GM12878 (cell line): ENCODE data around the gene LYL1. TPM values are rescaled to one million over a fixed set of nuclear protein-coding genes. Genes with fewer than 3 reads are reported as not detected.

Source experiments
- ATAC-seq: fragments of 200-7000 bp; cut with Tn5 transposase; 3 replicates; pipeline ENCODE4 v1.9.1; 2020; ENCODE audit warnings: mild to moderate bottlenecking, moderate library complexity
- BruUV-seq: library from RNA; stranded (reverse); fragments of 400-500 nt; replicated peaks from 2 replicates; lab custom pipeline; 2021; lab: Mats Ljungman, UMichigan
- CTCF ChIA-PET: fragments of 300-600 bp; sonication (Branson Sonifier 250); formaldehyde crosslinking; extraction: SDS; loops from one replicate; lab custom pipeline; 2021; ENCODE audit warnings: inconsistent platforms; lab: Yijun Ruan, JAX
- POLR2A ChIA-PET: fragments of 350-600 bp; formaldehyde crosslinking; extraction: SDS; loops from one replicate; lab custom pipeline; 2021; ENCODE audit warnings: inconsistent platforms; lab: Charles Lee
- RAD21 ChIA-PET: fragments of 300-600 bp; sonication (Branson Sonifier 250); formaldehyde crosslinking; loops from one replicate; lab custom pipeline; 2023; ENCODE audit warnings: antibody characterized with exemption; ENCODE audit not compliant: unreplicated experiment; lab: Charles Lee
- SMC1A ChIA-PET: fragments of 300-600 bp; sonication (Branson Sonifier 250); formaldehyde crosslinking; loops from one replicate; lab custom pipeline; 2023; ENCODE audit not compliant: unreplicated experiment, uncharacterized antibody; lab: Charles Lee
- DNase-seq: peaks from one replicate; pipeline ENCODE4 v3.0.0-alpha.2; 2011; ENCODE audit warnings: low read depth, low spot score
- FAIRE-seq: peaks from 3 replicates; lab custom pipeline; 2011; peaks lifted over from hg19 to GRCh38; lab: Jason Lieb, UNC
- H2AFZ ChIP-seq: 2 replicates; pipeline ENCODE4 v1.6.0; 2011; ENCODE audit warnings: low read depth, low read length, control low read depth; ENCODE audit not compliant: control insufficient read depth
- H3K27ac ChIP-seq: 2 replicates; pipeline ENCODE4 v1.5.1; 2011; ENCODE audit warnings: control low read depth; ENCODE audit not compliant: control insufficient read depth, insufficient read depth
- H3K27me3 ChIP-seq, 2 experiments: replicated peaks in 1 of 2; 2 replicates each; pipeline versions ENCODE4 v1.6.0 to v1.6.1; 2011; ENCODE audit warnings: low read length in 1 of 2; ENCODE audit not compliant: control insufficient read depth in 2 of 2, insufficient read depth in 2 of 2
- H3K36me3 ChIP-seq, 2 experiments: 2 replicates each; pipeline ENCODE4 v1.5.1; 2011; ENCODE audit warnings: low read length in 1 of 2; ENCODE audit not compliant: control insufficient read depth in 2 of 2, insufficient read depth in 2 of 2
- H3K4me1 ChIP-seq: 2 replicates; pipeline ENCODE4 v1.6.1; 2011; ENCODE audit warnings: mild to moderate bottlenecking, low read length, moderate library complexity, mixed read lengths; ENCODE audit not compliant: control insufficient read depth, insufficient read depth
- H3K4me2 ChIP-seq: 2 replicates; pipeline ENCODE4 v1.6.0; 2011; ENCODE audit warnings: control low read depth; ENCODE audit not compliant: control insufficient read depth, insufficient read depth
- H3K4me3 ChIP-seq: fragments of 200-600 bp; sonication (generic); 2 replicates; pipeline ENCODE4 v1.5.1; 2016
- H3K79me2 ChIP-seq: 2 replicates; pipeline ENCODE4 v1.6.0; 2011; ENCODE audit warnings: low read length; ENCODE audit not compliant: control insufficient read depth, insufficient read depth
- H3K9ac ChIP-seq: 2 replicates; pipeline ENCODE4 v1.8.0; 2011; ENCODE audit warnings: low read length, control low read depth, mixed read lengths; ENCODE audit not compliant: control insufficient read depth, insufficient read depth
- H3K9me3 ChIP-seq: replicated peaks from 3 replicates; pipeline ENCODE4 v1.5.1; 2011; ENCODE audit warnings: mild to moderate bottlenecking, low read length; ENCODE audit not compliant: control insufficient read depth, insufficient read depth
- H4K20me1 ChIP-seq: 2 replicates; pipeline ENCODE4 v1.6.0; 2011; ENCODE audit not compliant: control insufficient read depth, insufficient read depth
- BCL11A ChIP-seq: IDR thresholded peaks from 2 replicates; pipeline ENCODE4 v1.6.1; 2011; ENCODE audit warnings: low read depth, low read length
- CBX3 ChIP-seq: fragments of 200-600 bp; sonication (generic); IDR thresholded peaks from 2 replicates; pipeline ENCODE4 v1.6.1; 2016; ENCODE audit warnings: low read depth, borderline replicate concordance
- DPF2 ChIP-seq: fragments of 450-650 bp; IDR thresholded peaks from 2 replicates; pipeline ENCODE4 v1.6.1; 2017; ENCODE audit warnings: mild to moderate bottlenecking
- EGR1 ChIP-seq, 2 experiments: IDR thresholded peaks; 1 replicate in 1 of 2; 2 replicates in 1 of 2; pipeline ENCODE4 v1.6.1; 2011 to 2012; ENCODE audit warnings: low read depth in 2 of 2, low read length in 2 of 2, borderline replicate concordance in 1 of 2, mild to moderate bottlenecking in 1 of 2, moderate library complexity in 1 of 2
- FOXM1 ChIP-seq: IDR thresholded peaks from 2 replicates; pipeline ENCODE4 v1.6.1; 2012; ENCODE audit warnings: low read depth, mild to moderate bottlenecking, inconsistent platforms, low read length, moderate library complexity
- MTA3 ChIP-seq: IDR thresholded peaks from 2 replicates; pipeline ENCODE4 v1.6.1; 2012; ENCODE audit warnings: low read length, inconsistent platforms, borderline replicate concordance
- PAX5 ChIP-seq: IDR thresholded peaks from 2 replicates; pipeline ENCODE4 v1.6.1; 2011; ENCODE audit warnings: low read depth, low read length, borderline replicate concordance
- PML ChIP-seq: IDR thresholded peaks from 2 replicates; pipeline ENCODE4 v1.6.1; 2012; ENCODE audit warnings: low read length, inconsistent platforms
- POLR2AphosphoS2 ChIP-seq: IDR thresholded peaks from 2 replicates; pipeline ENCODE4 v1.6.1; 2011; ENCODE audit warnings: low read depth, mild to moderate bottlenecking, low read length, improper control_type of control experiment, moderate library complexity
- RB1 ChIP-seq: fragments of 450-650 bp; formaldehyde crosslinking; IDR thresholded peaks from 2 replicates; pipeline ENCODE4 v1.6.1; 2017; ENCODE audit warnings: mild to moderate bottlenecking, borderline replicate concordance
- SIX5 ChIP-seq: IDR thresholded peaks from 2 replicates; pipeline ENCODE4 v1.6.1; 2011; ENCODE audit warnings: mild to moderate bottlenecking, low read depth, low read length, moderate library complexity; ENCODE audit not compliant: severe bottlenecking
- TAF1 ChIP-seq: IDR thresholded peaks from 2 replicates; pipeline ENCODE4 v1.6.1; 2011; ENCODE audit warnings: mild to moderate bottlenecking, low read depth, low read length, borderline replicate concordance
- USF2 ChIP-seq: IDR thresholded peaks from 2 replicates; pipeline ENCODE4 v1.6.1; 2011; ENCODE audit warnings: low read depth, low read length, improper control_type of control experiment, borderline replicate concordance
- ZSCAN29 ChIP-seq: fragments of 450-650 bp; IDR thresholded peaks from 2 replicates; pipeline ENCODE4 v1.6.1; 2017; ENCODE audit warnings: mild to moderate bottlenecking, moderate library complexity
- WGBS: methylation state at CpG from one replicate; pipeline ENCODE4 v1.1.6; 2016; ENCODE audit warnings: low lambda C conversion rate; ENCODE audit not compliant: insufficient replicate concordance, insufficient coverage; ENCODE audit errors: missing lambda C conversion rate; 5-methylcytosine and 5-hydroxymethylcytosine counted together
- in situ Hi-C: fragments of 300-500 bp; cut with MboI; formaldehyde crosslinking; loops from 9 replicates; pipeline ENCODE4 v1.14.3; 2018; ENCODE audit warnings: mixed read lengths
- intact Hi-C: fragments of 100-400 bp; cut with micrococcal nuclease; formaldehyde crosslinking; loops from one replicate; pipeline ENCODE4 v1.14.2; 2022; ENCODE audit not compliant: unreplicated experiment
- polyA plus RNA-seq, 11 experiments: library from polyadenylated mRNA; depleted of rRNA in 4 of 11; unstranded in 6 of 11; stranded (reverse) in 5 of 11; fragments of >200 nt; fragmentation: Nextera tagmentation in 4 of 11; fragmentation: Illumina TruSeq in 1 of 11; extraction: Ambion mirVana in 4 of 11; extraction: Trizol in 1 of 11; gene quantifications; 1 replicate in 1 of 11; 2 replicates in 10 of 11; pipeline versions ENCODE4 v1.2.1 to v1.2.3, GENCODE V29; 2011 to 2016; ENCODE audit warnings: inconsistent platforms in 2 of 11, missing spikeins in 2 of 11, low read depth in 1 of 11
- total RNA-seq, 4 experiments: library from RNA; depleted of rRNA in 3 of 4; stranded (reverse); fragments of >200 nt in 3 of 4; fragmentation: Illumina TruSeq in 1 of 4; extraction: Trizol in 1 of 4; gene quantifications; 2 replicates each; pipeline versions ENCODE4 v1.2.1 to v1.2.3, GENCODE V29; 2013 to 2021

Gene LYL1
- total and polyA plus RNA-seq, 10 of the 15 experiments (the other 5 are each of a cell fraction or from before 2014, with no cell fraction given), result 0.10 to 34.8 (median 4.4) TPM

GRCh38 chr19:13127811-13128575 is 25.3 kb upstream of the LYL1 start:
- in situ Hi-C loops (no loop called here), intact Hi-C loops (no loop called here)
- no peak for ATAC-seq
- ChIA-PET SMC1A (no interaction called here), CTCF (interaction anchor here (0.6 to 1.5 kb wide), 2 partner anchors 67 to 153 kb away, joined by 3 read pairs; no protein-coding TSS in a partner anchor), RAD21 (no interaction called here), POLR2A (no interaction called here)
- TF ChIP-seq TAF1 (no peak), USF2 (no peak), RB1 (no peak), DPF2 (no peak)
- H3K9ac ChIP-seq, result no peak overlapping the region
- no TSS peak for BruUV-seq
- H3K79me2 ChIP-seq, result peaks cover 21% of the 10 kb centered on the region
- no peak for FAIRE-seq
- no peaks in the 10 kb centered on the region for H3K4me1 ChIP-seq
- peaks cover 0 to 5% of the 10 kb centered on the region in 2 experiments for H3K36me3 ChIP-seq
- no peak for DNase-seq
- no peak overlapping the region for H3K4me2 ChIP-seq
- no peak overlapping the region for H3K27ac ChIP-seq
- peaks cover 7% of the 10 kb centered on the region for H4K20me1 ChIP-seq
- H2AFZ ChIP-seq, result no peak overlapping the region
- 79% methylated on average over 6 of the region's 6 CpGs for WGBS
- H3K4me3 ChIP-seq, result no peak overlapping the region
- no peaks in the 10 kb centered on the region for H3K27me3 ChIP-seq
- H3K9me3 ChIP-seq, result no peaks in the 10 kb centered on the region

- Histone ChIP-seq H3K36me3 (peaks cover 0 to 5% of the 10 kb centered on the region in 2 experiments), H3K27ac (no peak overlapping the region), H4K20me1 (peaks cover 9% of the 10 kb centered on the region), H3K9me3 (no peaks in the 10 kb centered on the region), H3K9ac (no peak overlapping the region), H3K4me1 (no peaks in the 10 kb centered on the region; the same call in 1 of the 2 replicates), H2AFZ (no peak overlapping the region), H3K4me2 (no peak overlapping the region), H3K79me2 (peaks cover 31% of the 10 kb centered on the region), H3K27me3 (no peaks in the 10 kb centered on the region), H3K4me3 (no peak overlapping the region)
- WGBS, result 89% methylated on average over 8 of the region's 9 CpGs
- intact Hi-C loops, result no loop called here
- DNase-seq, result no peak
- SMC1A ChIA-PET, result interaction anchor here (0.7 kb wide), 1 partner anchor 136 kb away, joined by 3 read pairs; no protein-coding TSS in a partner anchor
- CTCF ChIA-PET, result no interaction called here
- FAIRE-seq, result no peak
- POLR2A ChIA-PET, result no interaction called here
- RAD21 ChIA-PET, result no interaction called here
- in situ Hi-C loops, result no loop called here
- ATAC-seq, result no peak
- no TSS peak for BruUV-seq
- TF ChIP-seq BCL11A (no peak), FOXM1 (no peak), ZSCAN29 (no peak), SIX5 (no peak), PAX5 (no peak), EGR1 (IDR thresholded peaks at IDR 0.05; ENCODE audit: borderline replicate concordance in 1 of 2, low read depth in 2 of 2, low read length in 2 of 2) (no peak), POLR2AphosphoS2 (no peak), MTA3 (no peak), CBX3 (no peak), PML (no peak)
Observed at GRCh38 chr19:13127051-13127450, 24.4 kb upstream of the LYL1 start.
